Measurements from ENCODE around the gene DLX1.
"Not testable (repeated sequence)": the region's sequence is repeated elsewhere in the genome, so short reads cannot be mapped to it uniquely, and the experiment has no call there.

Gene DLX1

DNA sequence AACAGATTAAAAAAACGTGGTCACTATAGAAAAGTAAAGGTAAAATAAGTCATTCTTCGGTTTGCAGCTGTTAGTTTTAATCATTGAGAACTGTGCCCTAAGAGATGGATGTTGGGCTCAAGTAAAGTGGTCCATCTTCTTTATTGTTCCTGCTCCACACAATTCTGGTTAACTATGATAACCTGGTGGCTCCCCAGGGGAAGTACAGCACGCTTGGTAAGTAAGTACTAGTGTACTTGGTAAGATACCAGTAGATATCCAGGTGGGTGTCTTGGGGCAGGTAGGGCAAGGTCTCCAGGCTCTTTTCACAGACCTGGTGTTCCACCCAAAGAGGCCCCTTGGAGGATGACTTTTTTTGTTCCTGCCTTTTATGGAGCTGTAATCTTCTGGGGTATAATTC, 49.0 kb downstream of the DLX1 start:
- no peak overlapping the region for H3K27ac ChIP-seq
- no peak for TF ChIP-seq ZFX (IDR thresholded peaks at IDR 0.05; ENCODE audit: borderline replicate concordance)
- TF ChIP-seq, protein P1, sequence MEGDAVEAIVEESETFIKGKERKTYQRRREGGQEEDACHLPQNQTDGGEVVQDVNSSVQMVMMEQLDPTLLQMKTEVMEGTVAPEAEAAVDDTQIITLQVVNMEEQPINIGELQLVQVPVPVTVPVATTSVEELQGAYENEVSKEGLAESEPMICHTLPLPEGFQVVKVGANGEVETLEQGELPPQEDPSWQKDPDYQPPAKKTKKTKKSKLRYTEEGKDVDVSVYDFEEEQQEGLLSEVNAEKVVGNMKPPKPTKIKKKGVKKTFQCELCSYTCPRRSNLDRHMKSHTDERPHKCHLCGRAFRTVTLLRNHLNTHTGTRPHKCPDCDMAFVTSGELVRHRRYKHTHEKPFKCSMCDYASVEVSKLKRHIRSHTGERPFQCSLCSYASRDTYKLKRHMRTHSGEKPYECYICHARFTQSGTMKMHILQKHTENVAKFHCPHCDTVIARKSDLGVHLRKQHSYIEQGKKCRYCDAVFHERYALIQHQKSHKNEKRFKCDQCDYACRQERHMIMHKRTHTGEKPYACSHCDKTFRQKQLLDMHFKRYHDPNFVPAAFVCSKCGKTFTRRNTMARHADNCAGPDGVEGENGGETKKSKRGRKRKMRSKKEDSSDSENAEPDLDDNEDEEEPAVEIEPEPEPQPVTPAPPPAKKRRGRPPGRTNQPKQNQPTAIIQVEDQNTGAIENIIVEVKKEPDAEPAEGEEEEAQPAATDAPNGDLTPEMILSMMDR (IDR thresholded peaks at IDR 0.05): no peak

DNA sequence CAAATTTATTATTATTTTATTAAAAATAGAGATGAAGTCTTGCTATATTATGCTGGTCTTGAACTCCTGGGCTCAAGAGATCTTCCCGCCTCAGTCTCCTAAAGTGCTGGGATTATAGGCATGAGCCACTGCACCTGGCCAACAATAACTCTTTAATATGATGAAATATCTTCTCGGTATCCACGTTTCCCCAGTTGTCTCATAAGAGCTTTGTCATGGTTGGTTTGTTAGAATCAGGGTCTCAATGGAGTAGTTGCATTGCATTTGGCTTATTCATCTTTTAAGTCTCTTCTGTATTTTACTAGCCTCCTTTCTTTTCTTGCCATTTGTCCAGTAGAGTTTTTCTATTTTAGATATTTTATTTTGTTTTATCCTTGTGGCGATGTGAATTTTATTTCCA, 50.1 kb downstream of the DLX1 start:
- no peak for TF ChIP-seq ZFX (IDR thresholded peaks at IDR 0.05; ENCODE audit: borderline replicate concordance)
- TF ChIP-seq, protein P1 (IDR thresholded peaks at IDR 0.05): no peak
- no peak overlapping the region for H3K27ac ChIP-seq

DNA sequence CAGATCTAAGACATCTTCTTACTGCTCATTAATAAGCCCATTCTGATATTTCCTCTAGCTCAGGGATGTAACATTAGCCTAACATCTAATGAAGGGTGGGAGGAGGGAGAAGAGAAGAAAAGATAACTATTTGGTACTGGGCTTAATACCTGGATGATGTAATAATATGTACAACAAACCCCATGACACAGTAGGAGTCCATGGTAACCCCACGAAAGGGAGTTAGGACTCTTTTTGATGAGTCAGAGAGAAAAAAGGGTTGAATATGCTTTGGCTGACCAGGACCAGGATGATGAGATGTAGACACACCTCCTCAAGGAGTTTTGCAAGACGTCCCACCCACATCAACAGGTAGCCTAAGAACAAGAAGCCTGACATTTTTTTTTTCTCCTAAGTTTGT, 51.8 kb downstream of the DLX1 start:
- TF ChIP-seq, protein P1 (IDR thresholded peaks at IDR 0.05): no peak
- TF ChIP-seq ZFX (IDR thresholded peaks at IDR 0.05; ENCODE audit: borderline replicate concordance): no peak
- H3K27ac ChIP-seq: no peak overlapping the region

DNA sequence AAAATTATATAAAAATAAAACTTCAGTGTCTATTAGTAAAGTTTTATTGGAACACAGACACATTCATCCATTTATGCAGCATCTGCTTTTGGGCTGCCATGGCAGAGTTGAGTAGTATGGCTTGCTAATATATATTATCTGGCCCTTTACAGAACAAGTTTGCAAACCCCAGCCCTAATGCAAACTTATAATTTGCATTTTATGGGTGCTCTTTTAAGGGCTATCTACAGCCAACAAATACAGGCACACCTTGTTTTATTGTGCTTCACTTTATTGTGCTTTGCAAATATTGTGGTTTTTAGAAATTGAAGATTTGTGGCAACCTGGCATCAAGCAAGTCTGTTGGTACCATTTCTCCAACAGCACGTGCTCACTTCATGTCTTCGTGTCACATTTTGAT, 52.6 kb downstream of the DLX1 start:
- TF ChIP-seq ZFX (IDR thresholded peaks at IDR 0.05; ENCODE audit: borderline replicate concordance): no peak
- TF ChIP-seq, protein P1 (IDR thresholded peaks at IDR 0.05): no peak
- no peak overlapping the region for H3K27ac ChIP-seq

DNA sequence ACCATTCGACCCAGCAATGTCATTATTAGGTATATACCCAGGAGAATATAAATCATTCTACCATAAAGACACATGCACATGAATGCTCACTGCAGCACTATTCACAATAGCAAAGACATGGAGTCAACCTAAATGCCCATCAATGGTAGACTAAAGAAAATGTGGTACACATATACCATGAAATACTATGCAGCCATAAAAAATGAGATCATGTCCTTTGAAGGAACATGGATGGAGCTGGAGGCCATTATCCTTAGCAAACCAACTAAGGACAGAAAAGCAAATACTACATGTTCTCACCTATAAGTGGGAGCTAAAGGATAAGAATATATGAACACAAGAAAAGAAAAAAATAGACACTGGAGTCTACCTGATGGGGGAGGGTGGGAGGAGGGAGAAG, 53.4 kb downstream of the DLX1 start:
- H3K27ac ChIP-seq: not testable (repeated sequence)

All from 22Rv1 (cell line).